Progenitor cell of endocrine pancreas (in vitro differentiated cells): Measurements from ENCODE around the gene SRSF3. TPM values are rescaled to one million over a fixed set of nuclear protein-coding genes. Genes with fewer than 3 reads are reported as not detected.
"Not testable (repeated sequence)": the region's sequence is repeated elsewhere in the genome, so short reads cannot be mapped to it uniquely, and the experiment has no call there.

Experiments used
- DNase-seq: peaks from one replicate; pipeline ENCODE4 v3.0.0; 2021; ENCODE audit warnings: low spot score; ENCODE audit not compliant: unreplicated experiment
- H3K27ac Mint-ChIP-seq: 2 replicates; pipeline ENCODE4 v1.8.0; 2021; ENCODE audit warnings: mild to moderate bottlenecking, moderate library complexity, mixed read lengths
- H3K27me3 Mint-ChIP-seq: 2 replicates; pipeline ENCODE4 v1.8.0; 2021; ENCODE audit warnings: mixed read lengths
- H3K36me3 Mint-ChIP-seq: 2 replicates; pipeline ENCODE4 v1.8.0; 2022; ENCODE audit warnings: mixed read lengths; ENCODE audit not compliant: insufficient read depth
- H3K4me1 Mint-ChIP-seq: 2 replicates; pipeline ENCODE4 v1.8.0; 2021; ENCODE audit warnings: low read depth, mixed read lengths
- H3K4me3 Mint-ChIP-seq: 2 replicates; pipeline ENCODE4 v1.8.0; 2021; ENCODE audit warnings: low read depth, mild to moderate bottlenecking, moderate library complexity, mixed read lengths
- H3K9me3 Mint-ChIP-seq: 2 replicates; pipeline ENCODE4 v1.8.0; 2021; ENCODE audit warnings: low read depth, mixed read lengths
- CTCF ChIP-seq: fragments of 200-600 bp; sonication (generic); IDR thresholded peaks from one replicate; pipeline ENCODE4 v1.5.0; 2021; ENCODE audit warnings: antibody characterized with exemption, mild to moderate bottlenecking; ENCODE audit not compliant: unreplicated experiment
- microRNA-seq: library from miRNA; unstranded; fragments of <30 nt; microRNA quantifications from one replicate; pipeline ENCODE4 v1.1.0, GENCODE V29; 2020; ENCODE audit warnings: borderline number of aligned reads; ENCODE audit not compliant: unreplicated experiment
- total RNA-seq: library from RNA; stranded (reverse); gene quantifications from 2 replicates; pipeline ENCODE4 v1.2.1, GENCODE V29; 2021

SRSF3 gene
- total RNA-seq, 1 donor from 2014 or later = 427 TPM

GRCh38 chr6:36649086-36649485, 54.9 kb downstream of the SRSF3 start:
- TF ChIP-seq CTCF = no peak
- Mint-ChIP-seq H3K9me3 (no peaks in the 10 kb centered on the region), H3K4me1 (no peaks in the 10 kb centered on the region), H3K27me3 (peaks cover 38% of the 10 kb centered on the region), H3K4me3 (no peak overlapping the region), H3K27ac (no peak overlapping the region), H3K36me3 (no peaks in the 10 kb centered on the region)
- no peak for DNase-seq

- H3K27me3 Mint-ChIP-seq = peaks cover 41% of the 10 kb centered on the region
- H3K4me3 Mint-ChIP-seq = no peak overlapping the region
- no peaks in the 10 kb centered on the region for H3K9me3 Mint-ChIP-seq
- H3K36me3 Mint-ChIP-seq = no peaks in the 10 kb centered on the region
- no peak overlapping the region for H3K27ac Mint-ChIP-seq
- TF ChIP-seq CTCF = no peak
- no peaks in the 10 kb centered on the region for H3K4me1 Mint-ChIP-seq
- DNase-seq = no peak
Measured at GRCh38 chr6:36649701-36650484, 55.7 kb downstream of the SRSF3 start.

- Mint-ChIP-seq H3K4me1 (no peaks in the 10 kb centered on the region), H3K36me3 (no peaks in the 10 kb centered on the region), H3K9me3 (no peaks in the 10 kb centered on the region), H3K27ac (no peak overlapping the region), H3K27me3 (peaks cover 44% of the 10 kb centered on the region), H3K4me3 (no peak overlapping the region)
- no peak for TF ChIP-seq CTCF
- DNase-seq = no peak
Measured at GRCh38 chr6:36650848-36651478, 56.8 kb downstream of the SRSF3 start.

GRCh38 chr6:36651659-36652379, 57.7 kb downstream of the SRSF3 start:
- Mint-ChIP-seq H3K4me3 (no peak overlapping the region), H3K4me1 (no peaks in the 10 kb centered on the region), H3K27ac (no peak overlapping the region), H3K36me3 (no peaks in the 10 kb centered on the region), H3K27me3 (peaks cover 48% of the 10 kb centered on the region), H3K9me3 (no peaks in the 10 kb centered on the region)
- DNase-seq = no peak
- TF ChIP-seq CTCF = no peak

GRCh38 chr6:36654469-36654868, 60.3 kb downstream of the SRSF3 start:
- H3K4me3 Mint-ChIP-seq, DNase-seq, H3K36me3 Mint-ChIP-seq, H3K9me3 Mint-ChIP-seq, H3K27ac Mint-ChIP-seq, H3K4me1 Mint-ChIP-seq: not testable (repeated sequence)
- H3K27me3 Mint-ChIP-seq = peaks cover 59% of the 10 kb centered on the region

Small RNAs within 50 kb of the gene (microRNA-seq; reads per million reads assigned to microRNA genes)
- gene MIR3925 = not detected

Other genes with a start within 250 kb of the SRSF3 start
- not detected in 2 replicates for gene ETV7, start 206.7 kb upstream of the SRSF3 start, total RNA-seq
- gene PXT1, start 151.5 kb upstream of the SRSF3 start, total RNA-seq = not detected in 2 replicates
- gene KCTD20, start 151.4 kb upstream of the SRSF3 start, total RNA-seq = 26.3 and 27.0 TPM in 2 replicates
- 46.9 and 47.2 TPM in 2 replicates for gene STK38, start 46.9 kb upstream of the SRSF3 start, total RNA-seq
- 12.4 and 24.5 TPM in 2 replicates for gene CDKN1A, start 84.4 kb downstream of the SRSF3 start, total RNA-seq
- not detected in 2 replicates for gene RAB44, start 103.5 kb downstream of the SRSF3 start, total RNA-seq
- gene CPNE5, start 245.1 kb downstream of the SRSF3 start, total RNA-seq = 0.16 and 0.24 TPM in 2 replicates